ENCODE measurements around the gene ATXN1. TPM values are rescaled to one million over a fixed set of nuclear protein-coding genes. Genes with fewer than 3 reads are reported as not detected.

Gene ATXN1
- total and polyA plus RNA-seq, 2 of the 13 experiments (the other 11 are each of a cell fraction or from before 2014, with no cell fraction given): 20.7 to 39.5 TPM

GRCh38 chr6:16545382-16545781 is 215.9 kb downstream of the ATXN1 start:
- in situ Hi-C loops (cut with HindIII; ENCODE audit: extremely low pct_ligation_motif_present, low pct_unique_long_range_greater_than_20kb) (no loop called here), intact Hi-C loops (cut with micrococcal nuclease; ENCODE audit: unreplicated experiment) (no loop called here)
- FAIRE-seq: no peak
- no TSS peak for BruUV-seq (replicated peaks)
- Histone ChIP-seq H3K9me3 (ENCODE audit: low read length) (no peaks in the 10 kb centered on the region), H2AFZ (ENCODE audit: low read length) (no peak overlapping the region), H3K27me3 (ENCODE audit: control insufficient read depth in 1 of 2, insufficient read depth in 2 of 2, low read length in 2 of 2) (no peaks in the 10 kb centered on the region), H3K36me3 (replicated peaks in 1 of 2; ENCODE audit: control insufficient read depth in 1 of 2, insufficient read depth in 2 of 2, low read length in 2 of 2) (peaks cover 10 to 19% of the 10 kb centered on the region in 2 experiments; a peak in 3 of 5 replicates), H3K79me2 (ENCODE audit: insufficient read depth, low read length) (no peaks in the 10 kb centered on the region), H3K4me2 (ENCODE audit: low read depth, low read length) (no peak overlapping the region), H4K20me1 (ENCODE audit: insufficient read depth, low read length) (no peaks in the 10 kb centered on the region), H3K4me1 (ENCODE audit: insufficient read depth, low read length) (peaks cover 7% of the 10 kb centered on the region; the same call in 1 of the 2 replicates), H3K4me3 (replicated peaks in 1 of 3; ENCODE audit: insufficient read depth in 1 of 3, low read depth in 2 of 3, low read length in 3 of 3) (no peak overlapping the region), H3K9ac (ENCODE audit: insufficient read depth, low read depth, low read length) (no peak overlapping the region), H3K27ac (ENCODE audit: extremely low read length, insufficient read depth, low read length) (no peak overlapping the region)
- ATAC-seq: no peak
- no peak for TF ChIP-seq ATF3 (CRISPR knock-in tag; IDR thresholded peaks at IDR 0.05)
- TF ChIP-seq FOXK1 (CRISPR knock-in tag; IDR thresholded peaks at IDR 0.05; ENCODE audit: borderline replicate concordance, low read depth): no peak
- no peak for TF ChIP-seq TSC22D2 (CRISPR knock-in tag; IDR thresholded peaks at IDR 0.05; ENCODE audit: borderline replicate concordance)
- no peak for TF ChIP-seq ZNF160 (CRISPR knock-in tag; IDR thresholded peaks at IDR 0.05)
- no peak for TF ChIP-seq CBX2 (IDR thresholded peaks at IDR 0.05; ENCODE audit: low read depth, low read length)
- no peak for TF ChIP-seq CBX2 (CRISPR knock-in tag; IDR thresholded peaks at IDR 0.05; ENCODE audit: low read depth)
- no peak for TF ChIP-seq ZNF24 (IDR thresholded peaks at IDR 0.05)
- TF ChIP-seq ZNF775 (CRISPR knock-in tag; IDR thresholded peaks at IDR 0.05; ENCODE audit: borderline replicate concordance): no peak
- TF ChIP-seq SNAPC4 (CRISPR knock-in tag; IDR thresholded peaks at IDR 0.05): no peak
- TF ChIP-seq YY1 (IDR thresholded peaks at IDR 0.05; ENCODE audit: insufficient read depth, insufficient replicate concordance, low read depth, low read length): no peak
- TF ChIP-seq SOX5 (CRISPR knock-in tag; IDR thresholded peaks at IDR 0.05; ENCODE audit: borderline replicate concordance): no peak
- no peak for TF ChIP-seq ZNF558 (CRISPR knock-in tag; IDR thresholded peaks at IDR 0.05; ENCODE audit: borderline replicate concordance)
- no peak for TF ChIP-seq ZZZ3 (CRISPR knock-in tag; IDR thresholded peaks at IDR 0.05; ENCODE audit: borderline replicate concordance)
- no peak for TF ChIP-seq MYPOP (CRISPR knock-in tag; IDR thresholded peaks at IDR 0.05)
- TF ChIP-seq FOXA3 (CRISPR knock-in tag; IDR thresholded peaks at IDR 0.05): no peak
- TF ChIP-seq HMG20B (CRISPR knock-in tag; conservative IDR thresholded peaks at IDR 0.05): no peak
- no peak for TF ChIP-seq KDM1A (CRISPR knock-in tag; IDR thresholded peaks at IDR 0.05)
- no peak for TF ChIP-seq KLF12 (CRISPR knock-in tag; IDR thresholded peaks at IDR 0.05; ENCODE audit: borderline replicate concordance)
- TF ChIP-seq SIX1 (CRISPR knock-in tag; IDR thresholded peaks at IDR 0.05; ENCODE audit: borderline replicate concordance): no peak
- ChIA-PET CTCF (ENCODE audit: low intra/inter-chr PET ratio, low total read pairs) (no interaction called here), POLR2A (interaction anchor here (1.8 kb wide), 1 partner anchor 213 kb away, joined by 3 read pairs; no protein-coding TSS in a partner anchor)
- DNase-seq (ENCODE audit: low spot score): no peak
- WGBS (ENCODE audit: low lambda C conversion rate): 98% methylated on average over 2 of the region's 2 CpGs
